ENCODE measurements around the gene MCM6. TPM values are rescaled to one million over a fixed set of nuclear protein-coding genes. Genes with fewer than 3 reads are reported as not detected.

The MCM6 gene
- 1 to 10 TPM; 7.5 to 9.9 (median 9.4) TPM for total RNA-seq
- 10 to 100 TPM in 1 of 3 donors, 1 to 10 TPM in 2; 6.0 to 22.2 (median 6.7) TPM for polyA plus RNA-seq

- Histone ChIP-seq H3K4me3 (peak within 1 kb of the TSS; percentile 50 to 96 (median 73)), H3K9me3 (no peaks in the 10 kb centered on the region), H3K36me3 (peaks cover 0 to 2% (median 0%) of the 10 kb centered on the region in 4 donors), H3K4me1 (peaks cover 0 to 18% (median 13%) of the 10 kb centered on the region in 4 donors), H3K27me3 (no peaks in the 10 kb centered on the region), H3K27ac (peak within 1 kb of the TSS; percentile 79 to 90 (median 88))
- TF ChIP-seq POLR2A (IDR thresholded peaks at IDR 0.05): no peak
- peak; percentile 56 to 89 (median 70) for TF ChIP-seq POLR2AphosphoS5 (IDR thresholded peaks at IDR 0.05)
- peak in 1 of 4 experiments; percentile 12 for TF ChIP-seq CTCF (IDR thresholded peaks at IDR 0.05)
- TF ChIP-seq EP300 (IDR thresholded peaks at IDR 0.05): no peak
- peak; percentile 98 for DNase-seq
- intact Hi-C loops (cut with DNase I): loop anchor here (5.0 kb wide), 1 partner anchor 134 kb away; the partner anchor contains the start of gene UBXN4
- 0% methylated on average over 71 of the region's 71 CpGs for WGBS, 2 donors
Observed at GRCh38 chr2:135876066-135876711, at the start of gene MCM6. Gene MCM6, minus strand, starts transcription at chr2:135876443. Its CDS starts 78 bp downstream, at chr2:135876365.

- Histone ChIP-seq H3K9me3 (no peaks in the 10 kb centered on the region), H3K36me3 (peaks cover 0 to 44% (median 3%) of the 10 kb centered on the region in 4 donors), H3K27ac (no peak overlapping the region), H3K27me3 (no peaks in the 10 kb centered on the region), H3K4me3 (no peak overlapping the region), H3K4me1 (no peaks in the 10 kb centered on the region)
- DNase-seq: no peak
- TF ChIP-seq CTCF (IDR thresholded peaks at IDR 0.05): no peak
- no peak for TF ChIP-seq EP300 (IDR thresholded peaks at IDR 0.05)
- no peak for TF ChIP-seq POLR2A (IDR thresholded peaks at IDR 0.05)
- intact Hi-C loops (cut with DNase I): no loop called here
- WGBS, 2 donors: 74 to 77% methylated on average over 2 of the region's 2 CpGs
Observed at GRCh38 chr2:135925571-135925970, 49.3 kb upstream of the MCM6 start.

- H3K4me3 ChIP-seq: no peak overlapping the region
- H3K27me3 ChIP-seq: no peaks in the 10 kb centered on the region
- no peak for TF ChIP-seq EP300 (IDR thresholded peaks at IDR 0.05)
- TF ChIP-seq CTCF (IDR thresholded peaks at IDR 0.05): peak in 2 of 4 experiments; percentile 27 to 44
- H3K9me3 ChIP-seq: no peaks in the 10 kb centered on the region
- no peak overlapping the region for H3K27ac ChIP-seq
- intact Hi-C loops (cut with DNase I): loop anchor here (2.0 kb wide), 1 partner anchor 463 kb away; no protein-coding TSS in a partner anchor
- H3K36me3 ChIP-seq: peaks cover 0 to 30% (median 0%) of the 10 kb centered on the region in 4 donors
- 60 to 72% methylated on average over 3 of the region's 3 CpGs for WGBS, 2 donors
- no peaks in the 10 kb centered on the region for H3K4me1 ChIP-seq
- DNase-seq: no peak
Observed at GRCh38 chr2:135916207-135916606, 40.0 kb upstream of the MCM6 start.

- H3K27me3 ChIP-seq: no peaks in the 10 kb centered on the region
- TF ChIP-seq POLR2AphosphoS5 (IDR thresholded peaks at IDR 0.05) (no peak), POLR2A (IDR thresholded peaks at IDR 0.05) (no peak), EP300 (IDR thresholded peaks at IDR 0.05) (no peak), CTCF (IDR thresholded peaks at IDR 0.05) (no peak)
- no peak for DNase-seq
- WGBS, 2 donors: 78 to 79% methylated on average over 3 of the region's 3 CpGs
- intact Hi-C loops (cut with DNase I): loop anchor here (5.0 kb wide), 1 partner anchor 203 kb away; the partner anchor contains the start of gene CXCR4
- H3K4me1 ChIP-seq: no peaks in the 10 kb centered on the region
- H3K4me3 ChIP-seq: no peak overlapping the region
- H3K27ac ChIP-seq: no peak overlapping the region
- no peaks in the 10 kb centered on the region for H3K9me3 ChIP-seq
- H3K36me3 ChIP-seq: peaks cover 0 to 35% (median 5%) of the 10 kb centered on the region in 4 donors
Observed at GRCh38 chr2:135914485-135914884, 38.2 kb upstream of the MCM6 start.

Measured in sigmoid colon (tissue), 7 donors.